Hematopoietic multipotent progenitor cell treated with erythropoietin and hydrocortisone succinate and interleukin-3 and kit ligand, for 17 days (in vitro differentiated cells): ENCODE results near the gene IRF9.

Source experiments
- DNase-seq: peaks from one replicate; pipeline ENCODE4 v3.0.0-alpha.2; 2015; ENCODE audit warnings: low spot score

IRF9 gene

DNA sequence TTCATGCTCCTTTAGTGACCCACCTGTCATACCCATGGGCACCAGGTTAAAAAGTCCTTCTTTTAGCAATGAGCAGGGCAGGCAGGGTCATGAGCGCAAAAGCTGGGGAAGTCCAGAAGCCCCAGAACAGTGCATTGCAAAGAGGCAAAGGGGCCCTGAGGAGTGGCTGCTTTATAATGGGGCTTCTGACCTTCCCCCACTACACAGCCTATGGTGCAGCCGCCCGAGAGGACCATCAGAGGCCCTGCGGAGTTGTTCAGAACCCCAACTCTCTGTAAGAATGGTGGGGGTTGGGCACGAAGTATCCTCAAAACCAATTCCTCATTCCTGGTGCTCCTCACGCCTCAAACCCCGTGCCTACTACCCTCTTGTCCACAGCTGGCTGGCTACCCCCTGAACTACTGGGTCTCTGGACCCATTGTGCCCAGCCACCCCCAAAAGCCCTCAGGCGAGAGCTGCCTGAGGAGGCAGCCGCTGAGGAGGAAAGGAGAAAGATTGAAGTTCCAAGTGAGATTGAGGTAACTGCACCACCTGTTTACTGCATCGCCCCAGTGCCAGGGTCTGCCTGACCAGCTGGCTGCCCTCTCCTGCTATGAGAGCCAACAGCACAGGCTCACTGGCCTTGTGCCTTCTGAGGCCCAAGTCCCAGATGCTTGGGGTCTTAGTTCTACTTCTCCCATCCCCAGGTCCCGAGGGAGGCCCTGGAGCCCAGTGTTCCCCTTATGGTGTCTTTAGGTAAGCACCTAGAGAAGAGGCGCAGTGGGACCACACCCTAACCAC lies 17.5 kb downstream of the IRF9 start:
- no peak for DNase-seq

DNA sequence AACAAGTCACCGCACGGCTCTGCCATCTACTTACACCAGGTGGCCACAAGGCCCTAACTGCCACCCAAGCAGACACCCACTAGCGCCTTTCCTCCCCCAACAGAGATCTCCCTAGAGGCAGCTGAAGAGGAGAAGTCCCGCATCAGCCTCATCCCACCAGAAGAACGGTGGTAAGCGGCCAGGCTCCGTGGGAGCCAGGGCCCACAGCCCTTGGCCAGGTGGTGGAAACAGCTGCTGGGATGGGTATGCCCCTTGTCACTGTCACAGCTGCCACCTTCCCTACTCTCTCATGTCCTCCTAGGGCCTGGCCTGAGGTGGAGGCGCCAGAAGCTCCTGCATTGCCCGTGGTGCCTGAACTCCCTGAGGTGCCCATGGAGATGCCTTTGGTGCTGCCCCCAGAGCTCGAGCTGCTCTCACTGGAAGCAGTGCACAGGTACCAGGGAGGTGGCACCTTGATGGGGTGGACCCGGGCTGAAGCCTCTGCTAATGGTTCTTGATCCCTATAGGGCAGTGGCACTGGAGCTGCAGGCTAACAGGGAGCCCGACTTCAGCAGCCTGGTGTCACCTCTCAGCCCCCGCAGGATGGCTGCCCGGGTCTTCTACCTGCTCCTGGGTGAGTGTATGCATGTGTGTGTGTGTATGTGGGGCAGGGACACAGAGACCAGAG lies 18.4 kb downstream of the IRF9 start:
- no peak for DNase-seq

DNA sequence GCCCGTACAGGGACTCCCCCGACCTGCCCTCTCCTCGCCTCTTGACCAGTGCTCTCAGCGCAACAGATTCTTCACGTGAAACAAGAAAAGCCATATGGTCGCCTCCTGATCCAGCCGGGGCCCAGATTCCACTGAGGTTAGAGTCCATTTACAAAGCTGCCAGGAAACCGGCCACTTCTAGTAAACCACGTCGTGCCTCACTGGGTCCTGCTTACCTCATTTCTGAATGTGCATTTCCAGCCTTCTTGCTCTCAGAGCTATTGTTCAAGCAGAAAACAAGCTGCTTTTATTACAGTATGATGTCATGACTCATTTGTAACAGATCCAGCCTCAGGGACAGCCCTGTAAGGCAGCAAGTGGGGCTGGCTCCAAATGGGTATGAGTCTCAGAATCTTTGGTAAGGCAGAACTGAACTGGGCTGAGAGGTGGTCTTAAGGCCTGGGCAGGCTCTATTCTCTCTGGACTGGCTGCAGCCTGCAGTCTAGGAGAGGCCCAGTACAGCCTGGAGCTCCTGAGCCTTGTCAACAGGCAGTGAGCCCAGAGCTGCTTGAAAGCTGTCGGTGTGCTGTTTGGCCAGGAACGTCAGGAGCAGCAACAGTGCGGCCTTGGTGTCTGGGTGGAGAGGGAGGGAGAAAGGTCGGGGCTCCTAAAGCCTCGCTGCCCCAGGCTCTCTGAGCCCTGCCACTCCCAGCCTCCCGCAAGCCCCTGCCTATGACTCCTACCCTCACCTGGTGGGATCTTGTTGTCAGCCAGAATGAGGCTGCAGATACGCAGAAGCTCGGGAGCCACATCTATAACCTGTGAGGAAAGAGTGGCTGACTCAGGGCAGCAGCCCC lies 19.1 kb downstream of the IRF9 start:
- no peak for DNase-seq

DNA sequence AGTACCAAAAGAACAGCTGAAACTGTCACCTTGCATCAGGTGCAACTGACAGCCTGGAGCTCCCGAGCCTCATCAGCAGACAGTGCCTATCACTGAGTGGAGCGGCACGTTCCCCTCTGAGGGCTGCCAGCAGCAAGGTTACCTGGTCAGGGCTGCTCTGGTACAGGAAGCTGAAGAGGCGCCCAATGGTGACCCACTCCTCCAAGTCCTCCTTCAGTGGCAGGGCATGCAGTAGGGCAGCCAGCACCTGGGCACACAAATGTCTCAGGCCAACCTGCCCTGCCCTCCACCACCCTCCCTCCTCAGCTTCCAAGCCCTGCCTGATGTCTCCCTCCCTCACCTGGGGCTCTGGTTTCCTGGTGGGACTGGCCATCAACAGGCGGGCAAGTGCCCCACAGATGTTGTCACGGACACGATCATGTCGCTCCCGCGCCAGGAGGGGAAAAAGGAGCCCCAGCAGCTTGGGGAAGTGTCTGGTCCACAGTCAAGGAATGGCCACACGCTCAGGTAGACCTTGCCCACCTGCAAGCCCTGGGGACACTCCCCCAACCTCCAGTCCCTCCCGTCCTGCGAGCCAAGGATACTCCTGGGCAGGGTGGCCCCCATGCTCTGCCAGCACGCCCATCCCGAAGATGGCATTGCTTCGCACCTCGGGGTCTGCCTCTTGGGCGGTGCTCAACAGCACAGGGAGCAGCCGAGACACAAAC lies 20.5 kb downstream of the IRF9 start:
- no peak for DNase-seq

GRCh38 chr14:24182110-24182882 lies 21.2 kb downstream of the IRF9 start:
- DNase-seq: no peak

GRCh38 chr14:24183014-24183481 lies 22.0 kb downstream of the IRF9 start:
- no peak for DNase-seq

DNA sequence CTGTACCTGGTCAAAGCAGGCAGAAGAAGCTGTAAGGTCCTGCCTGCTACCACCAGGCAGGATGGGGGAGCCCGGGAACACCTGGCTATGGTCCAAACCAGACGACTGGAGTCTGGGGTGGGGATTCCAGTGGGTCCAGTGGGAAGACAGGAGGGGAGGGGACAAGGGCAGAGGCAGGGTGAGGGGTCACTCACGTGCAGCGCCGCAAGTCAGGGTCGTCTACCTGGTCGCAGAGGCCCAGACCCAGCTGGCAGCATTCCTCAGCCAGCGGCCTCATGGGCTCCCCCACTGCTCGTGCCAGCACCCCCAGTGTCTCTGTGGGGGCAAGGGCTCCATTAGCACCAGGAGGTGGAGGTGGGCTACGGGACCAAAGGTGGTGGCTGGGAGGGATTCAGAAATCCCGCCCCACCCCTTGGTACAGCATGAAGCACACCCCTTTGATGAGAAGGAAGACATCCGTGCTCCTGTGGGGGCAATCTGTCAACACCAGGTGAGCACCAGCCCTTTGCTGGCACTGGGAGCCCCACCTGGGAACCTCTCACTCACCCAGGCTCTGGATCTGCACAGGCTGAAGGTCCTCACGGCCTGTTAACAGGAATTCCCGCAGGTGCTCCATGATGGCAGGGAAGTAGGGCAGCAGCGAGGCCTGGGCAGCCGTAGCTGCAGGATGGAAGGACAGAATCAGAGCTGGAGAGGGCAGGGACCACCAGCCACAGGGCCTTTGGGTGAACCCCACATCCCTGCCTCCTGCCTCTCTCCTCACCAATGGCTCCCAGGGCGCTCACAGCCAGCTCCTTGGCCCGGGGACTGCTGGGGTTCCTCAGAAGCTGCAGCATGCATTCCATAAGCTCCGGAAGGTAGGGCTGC lies 23.3 kb downstream of the IRF9 start:
- DNase-seq: no peak

- DNase-seq: no peak
These were observed 24.0 kb downstream of the IRF9 start for GRCh38 chr14:24185026-24185425.

- DNase-seq: no peak
These were observed 24.7 kb downstream of the IRF9 start for GRCh38 chr14:24185741-24186140.

DNA sequence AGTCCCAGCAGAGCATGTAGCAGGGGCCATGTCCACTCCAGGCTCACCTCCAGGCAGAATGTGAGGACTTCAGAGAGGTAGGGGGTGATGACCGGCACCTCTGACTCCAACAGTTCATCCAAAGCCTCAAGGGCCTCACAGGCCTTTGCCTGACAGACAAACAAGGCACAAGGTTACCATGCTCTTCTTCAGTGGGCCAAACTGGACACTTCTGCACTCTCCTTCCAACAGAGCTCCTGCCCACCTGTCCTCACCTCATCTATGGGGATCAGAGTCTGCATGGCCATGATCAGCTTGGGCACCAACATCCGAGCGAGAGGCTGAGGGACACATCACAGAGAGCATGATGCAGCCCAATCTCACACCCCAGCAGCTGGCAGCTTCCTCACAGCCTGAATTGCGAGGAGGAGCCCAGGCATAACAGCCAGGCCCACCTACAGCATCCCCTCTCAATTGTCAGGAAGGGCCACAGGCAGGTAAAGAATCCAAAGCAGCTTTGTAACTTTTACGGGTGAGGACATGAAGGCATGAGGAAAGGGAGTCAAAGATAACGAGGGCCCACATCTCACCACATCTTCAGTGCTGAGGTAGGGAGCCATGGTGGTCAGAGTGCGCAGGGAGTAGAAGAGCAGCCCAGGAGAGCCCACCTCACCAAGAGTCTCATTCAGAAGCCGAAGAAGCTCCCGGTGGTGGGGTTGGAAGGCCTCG lies 25.9 kb downstream of the IRF9 start:
- no peak for DNase-seq

GRCh38 chr14:24187539-24187915 lies 26.5 kb downstream of the IRF9 start:
- no peak for DNase-seq

GRCh38 chr14:24188251-24189058 lies 27.4 kb downstream of the IRF9 start, which contains the start of gene IPO4:
Gene IPO4 (minus strand): TSS chr14:24188816. CDS start chr14:24188787, 29 bp downstream.
- DNase-seq: peak; percentile 78

DNA sequence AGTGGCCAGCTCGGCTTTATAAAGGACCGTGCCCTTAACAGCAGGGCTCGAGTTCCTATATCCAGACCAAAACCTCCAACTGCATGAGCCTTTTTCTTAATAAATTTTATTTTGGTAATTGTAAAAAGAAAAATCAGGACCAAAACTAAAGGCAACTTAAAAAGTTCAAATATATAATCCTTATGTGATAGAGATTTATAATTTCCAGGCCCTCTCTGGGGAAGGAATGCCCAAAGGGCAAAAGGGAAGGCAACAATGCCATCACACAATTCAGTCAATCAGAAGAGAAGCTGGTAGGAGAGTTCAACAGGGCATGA lies 28.0 kb downstream of the IRF9 start:
- DNase-seq: no peak

DNA sequence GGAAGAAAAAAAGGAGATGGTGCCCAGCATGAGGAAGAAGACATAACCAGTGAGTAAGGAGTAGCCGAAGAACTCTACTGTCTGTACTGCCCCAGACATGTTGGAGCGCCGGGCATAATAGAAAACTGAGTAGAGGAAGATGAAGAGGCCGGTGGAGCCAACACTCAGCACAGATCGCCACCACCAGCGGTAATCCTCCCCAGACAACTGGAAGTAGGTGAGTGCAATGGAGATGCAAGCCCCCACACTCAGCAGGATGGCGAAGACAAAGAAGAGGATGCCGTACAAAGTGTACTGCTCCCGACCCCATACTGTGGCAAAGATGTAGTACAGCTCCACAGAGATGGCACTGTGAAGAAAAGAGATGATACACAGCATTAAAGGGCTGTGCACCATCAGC lies 28.4 kb downstream of the IRF9 start:
- no peak for DNase-seq

- no peak for DNase-seq
These were observed 29.4 kb downstream of the IRF9 start for GRCh38 chr14:24190416-24190815.

- no peak for DNase-seq
These were observed 31.9 kb downstream of the IRF9 start for GRCh38 chr14:24192933-24193332.

DNA sequence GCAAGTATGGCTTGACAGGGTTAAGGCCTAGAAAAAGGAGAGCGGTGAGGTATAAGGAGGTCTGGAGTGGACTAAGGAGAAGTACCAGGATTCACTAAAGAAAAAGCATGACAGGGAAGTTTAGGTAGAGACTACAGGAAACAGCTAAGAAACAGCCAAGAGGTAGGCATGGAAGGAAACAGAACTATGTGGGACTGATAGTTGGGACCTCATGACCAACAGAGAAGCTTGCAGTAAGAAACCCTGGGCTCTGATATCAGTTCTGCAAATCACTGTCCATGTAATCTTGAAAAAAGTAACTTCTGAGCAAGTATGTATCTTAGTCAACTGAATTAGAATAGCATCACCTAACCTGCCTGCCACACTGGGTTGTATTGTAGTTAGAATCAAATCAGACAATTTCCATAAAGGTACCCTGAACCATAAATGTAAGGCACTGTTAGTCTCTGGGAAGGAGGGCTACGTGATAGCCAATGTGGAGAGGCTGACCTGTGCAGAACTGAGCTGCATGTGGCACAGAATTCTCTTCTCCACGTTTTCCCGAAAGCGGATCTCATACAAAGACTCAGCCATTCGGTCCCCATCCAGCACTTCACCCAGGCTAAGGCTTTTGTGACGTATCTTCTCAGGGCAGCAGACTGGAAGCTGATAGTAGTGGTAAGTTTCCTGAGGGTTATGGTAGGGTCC lies 33.3 kb downstream of the IRF9 start:
- no peak for DNase-seq

GRCh38 chr14:24194873-24195185 lies 33.8 kb downstream of the IRF9 start:
- DNase-seq: no peak
